B cell (primary cell): ENCODE measurements around the gene HPD. TPM values are rescaled to one million over a fixed set of nuclear protein-coding genes. Genes with fewer than 3 reads are reported as not detected.

Source experiments
- ATAC-seq: fragments of 200-7000 bp; cut with Tn5 transposase; one replicate; pipeline ENCODE4 v1.10.0; 2021; ENCODE audit warnings: low read depth, mild to moderate bottlenecking, moderate number of reproducible peaks, moderate library complexity
- CTCF ChIA-PET: fragments of 350-600 bp; sonication (Branson Sonifier 250); formaldehyde crosslinking; loops from one replicate; lab custom pipeline; 2021; ENCODE audit warnings: antibody characterized with exemption, inconsistent platforms; lab: Charles Lee
- POLR2A ChIA-PET: fragments of 350-600 bp; sonication (Branson Sonifier 250); formaldehyde crosslinking; loops from one replicate; lab custom pipeline; 2021; ENCODE audit warnings: antibody characterized with exemption; lab: Charles Lee
- DNase-seq: peaks from one replicate; pipeline ENCODE4 v3.0.0; 2013
- H2AFZ ChIP-seq: 2 replicates; pipeline ENCODE4 v1.6.1; 2012; ENCODE audit warnings: mild to moderate bottlenecking, low read depth, low read length; ENCODE audit not compliant: insufficient read depth, poor library complexity, severe bottlenecking
- H3K27ac ChIP-seq, 2 donors: 1 replicate in 1 of 2; 2 replicates in 1 of 2; pipeline ENCODE4 v1.5.1; 2012 to 2013; ENCODE audit warnings: low read length in 2 of 2, mild to moderate bottlenecking in 2 of 2, moderate library complexity in 1 of 2
- H3K27me3 ChIP-seq, 4 experiments: fragments of 200-600 bp in 1 of 4; sonication (generic) in 1 of 4; replicated peaks in 1 of 4; 1 replicate in 2 of 4; 2 replicates in 2 of 4; pipeline versions ENCODE4 v1.6.1 to v1.7.0; 2013 to 2016; ENCODE audit warnings: low read length in 3 of 4, mild to moderate bottlenecking in 2 of 4, mixed read lengths in 1 of 4, moderate library complexity in 1 of 4; ENCODE audit not compliant: insufficient read depth in 4 of 4, control insufficient read depth in 3 of 4; ENCODE audit errors: control extremely low read depth in 1 of 4
- H3K36me3 ChIP-seq, 2 experiments: replicated peaks in 1 of 2; 1 replicate in 1 of 2; 2 replicates in 1 of 2; pipeline versions ENCODE4 v1.6.1 to v1.7.1; 2013; ENCODE audit warnings: low read length in 1 of 2; ENCODE audit not compliant: insufficient read depth in 2 of 2, control insufficient read depth in 1 of 2; ENCODE audit errors: control extremely low read depth in 1 of 2, extremely low read depth in 1 of 2
- H3K4me1 ChIP-seq, 2 donors: fragments of 200-600 bp in 1 of 2; sonication (generic) in 1 of 2; 1 replicate in 1 of 2; 2 replicates in 1 of 2; pipeline versions ENCODE4 v1.5.1 to v1.6.1; 2013 to 2017; ENCODE audit warnings: low read length in 2 of 2; ENCODE audit not compliant: control insufficient read depth in 2 of 2, insufficient read depth in 2 of 2
- H3K4me2 ChIP-seq: replicated peaks from 2 replicates; pipeline ENCODE3; 2012; ENCODE audit warnings: mild to moderate bottlenecking, low read depth, low read length; ENCODE audit not compliant: poor library complexity, severe bottlenecking
- H3K4me3 ChIP-seq, 5 experiments: fragments of 200-600 bp in 1 of 5; sonication (generic) in 1 of 5; 1 replicate in 3 of 5; 2 replicates in 2 of 5; pipeline versions ENCODE4 v1.5.1 to v1.7.0; 2011 to 2016; ENCODE audit warnings: low read length in 4 of 5, mild to moderate bottlenecking in 4 of 5, low read depth in 2 of 5, control low read depth in 1 of 5, moderate library complexity in 1 of 5; ENCODE audit not compliant: insufficient read depth in 1 of 5; ENCODE audit errors: control extremely low read depth in 1 of 5, extremely low read depth in 1 of 5
- H3K79me2 ChIP-seq: fragments of 200-600 bp; sonication (generic); one replicate; pipeline ENCODE4 v1.6.0; 2016; ENCODE audit warnings: low read length; ENCODE audit not compliant: control insufficient read depth, insufficient read depth
- H3K9ac ChIP-seq: fragments of 200-600 bp; sonication (generic); 2 replicates; pipeline ENCODE4 v1.6.1; 2017; ENCODE audit warnings: mild to moderate bottlenecking, low read length, moderate library complexity
- H3K9me3 ChIP-seq, 3 donors: one replicate each; pipeline versions ENCODE4 v1.6.1 to v1.7.1; 2013; ENCODE audit warnings: low read length in 2 of 3; ENCODE audit not compliant: control insufficient read depth in 2 of 3, insufficient read depth in 1 of 3; ENCODE audit errors: control extremely low read depth in 1 of 3
- H4K20me1 ChIP-seq: 2 replicates; pipeline ENCODE4 v1.6.0; 2012; ENCODE audit warnings: mild to moderate bottlenecking, low read length; ENCODE audit not compliant: insufficient read depth, control insufficient read depth, poor library complexity, severe bottlenecking
- H3K27ac Mint-ChIP-seq: one replicate; pipeline ENCODE4 v1.8.0; 2021; ENCODE audit warnings: mixed read lengths
- H3K27me3 Mint-ChIP-seq: one replicate; pipeline ENCODE4 v1.8.0; 2021; ENCODE audit warnings: mixed read lengths
- H3K4me1 Mint-ChIP-seq: one replicate; pipeline ENCODE4 v1.8.0; 2021; ENCODE audit warnings: mixed read lengths
- H3K4me3 Mint-ChIP-seq: one replicate; pipeline ENCODE4 v1.8.0; 2021; ENCODE audit warnings: mixed read lengths
- H3K9me3 Mint-ChIP-seq: one replicate; pipeline ENCODE4 v1.8.0; 2022; ENCODE audit warnings: mixed read lengths; ENCODE audit not compliant: insufficient read depth
- CTCF ChIP-seq: fragments of 200-600 bp; IDR thresholded peaks from one replicate; pipeline ENCODE4 v1.8.0; 2022; ENCODE audit warnings: antibody characterized with exemption, mild to moderate bottlenecking
- EZH2 ChIP-seq: IDR thresholded peaks from 2 replicates; pipeline ENCODE4 v1.6.1; 2012; ENCODE audit warnings: borderline replicate concordance, low read depth, mild to moderate bottlenecking, moderate library complexity, low read length; ENCODE audit not compliant: insufficient read depth, poor library complexity, severe bottlenecking
- WGBS: methylation state at CpG from one replicate; pipeline ENCODE4 v1.1.5; 2013; ENCODE audit warnings: missing lambda C conversion rate; ENCODE audit not compliant: insufficient coverage; 5-methylcytosine and 5-hydroxymethylcytosine counted together
- intact Hi-C: fragments of 100-400 bp; cut with micrococcal nuclease; formaldehyde crosslinking; loops from one replicate; pipeline ENCODE4 v1.10.0; 2022
- polyA plus RNA-seq: library from polyadenylated mRNA; depleted of rRNA; stranded (reverse); fragments of >200 nt; gene quantifications from 2 replicates; pipeline ENCODE4 v1.2.3, GENCODE V29; 2012
- total RNA-seq, 2 donors: library from RNA; stranded (reverse); fragments of 120-200 nt in 1 of 2; gene quantifications; 1 replicate in 1 of 2; 2 replicates in 1 of 2; pipeline versions ENCODE4 v1.2.3 to v1.2.4, GENCODE V29; 2013 to 2022

The HPD gene
- total and polyA plus RNA-seq, 2 donors (not counting 1 experiment from before 2014, with no cell fraction given), result not detected

GRCh38 chr12:121802485-121802842 is 56.2 kb downstream of the HPD start:
- Histone ChIP-seq H3K4me3 (peak overlapping the region; percentile 79 to 95 (median 89)), H4K20me1 (peaks cover 26% of the 10 kb centered on the region), H3K36me3 (peaks cover 3 to 25% of the 10 kb centered on the region in 2 experiments), H3K4me1 (peaks cover 27 to 52% of the 10 kb centered on the region in 2 donors), H3K9me3 (no peaks in the 10 kb centered on the region), H3K27ac (peak overlapping the region; percentile 97), H2AFZ (peak overlapping the region; percentile 90), H3K79me2 (peaks cover 65% of the 10 kb centered on the region), H3K4me2 (peak overlapping the region; percentile 94), H3K27me3 (no peaks in the 10 kb centered on the region), H3K9ac (peak overlapping the region; percentile 85)
- POLR2A ChIA-PET, result interaction anchor here (0.6 to 13.7 kb wide), 11 partner anchors 9 to 423 kb away, joined by 3 to 267 read pairs (median 4); partner anchors contain the start of genes DIABLO, PSMD9 and RHOF
- no peak for DNase-seq
- Mint-ChIP-seq H3K27ac (peak overlapping the region; percentile 98), H3K4me1 (peaks cover 50% of the 10 kb centered on the region), H3K4me3 (peak overlapping the region; percentile 90), H3K9me3 (no peaks in the 10 kb centered on the region), H3K27me3 (no peaks in the 10 kb centered on the region)
- WGBS, result no CpG with 5 or more reads among the region's 1 CpG
- TF ChIP-seq CTCF (no peak), EZH2 (no peak)
- ATAC-seq, result no peak
- CTCF ChIA-PET, result interaction anchor here (0.8 to 33.5 kb wide), 5 partner anchors 0 to 699 kb away, joined by 3 to 1947 read pairs (median 4); partner anchors contain the start of genes RHOF, SETD1B and ZCCHC8
- intact Hi-C loops, result loop anchor here (2.0 to 10.0 kb wide), 3 partner anchors 212 to 702 kb away; partner anchors contain the start of gene ZCCHC8
